Rectal smooth muscle tissue (tissue), 1 donor: ENCODE results near the gene SGF29.

Source experiments
- H3K27ac ChIP-seq: one replicate; pipeline ENCODE4 v1.7.0; 2013; ENCODE audit warnings: low read depth, low read length, inconsistent platforms
- H3K27me3 ChIP-seq: one replicate; pipeline ENCODE4 v1.7.0; 2013; ENCODE audit warnings: low read length; ENCODE audit not compliant: control insufficient read depth, insufficient read depth
- H3K36me3 ChIP-seq: one replicate; pipeline ENCODE4 v1.7.0; 2013; ENCODE audit warnings: low read length; ENCODE audit not compliant: control insufficient read depth, insufficient read depth
- H3K4me1 ChIP-seq: one replicate; pipeline ENCODE4 v1.7.0; 2013; ENCODE audit warnings: low read length; ENCODE audit not compliant: control insufficient read depth, insufficient read depth
- H3K4me3 ChIP-seq: one replicate; pipeline ENCODE4 v1.7.0; 2013; ENCODE audit warnings: low read length
- H3K9ac ChIP-seq: one replicate; pipeline ENCODE4 v1.7.0; 2013; ENCODE audit warnings: low read length

SGF29 gene

GRCh38 chr16:28553776-28554633 is at the start of gene SGF29:
Gene SGF29 (plus strand): TSS chr16:28553920. CDS start chr16:28581070, 27,150 bp downstream.
- peak within 1 kb of the TSS; percentile 95 for H3K4me3 ChIP-seq
- H3K27ac ChIP-seq = peak within 1 kb of the TSS; percentile 100
- peak within 1 kb of the TSS; percentile 96 for H3K9ac ChIP-seq
- H3K4me1 ChIP-seq = peaks cover 6% of the 10 kb centered on the region
- H3K36me3 ChIP-seq = no peaks in the 10 kb centered on the region
- H3K27me3 ChIP-seq = no peaks in the 10 kb centered on the region

- Histone ChIP-seq H3K4me3 (no peak overlapping the region), H3K27me3 (no peaks in the 10 kb centered on the region), H3K9ac (no peak overlapping the region), H3K27ac (no peak overlapping the region), H3K4me1 (no peaks in the 10 kb centered on the region), H3K36me3 (no peaks in the 10 kb centered on the region)
Measured at GRCh38 chr16:28504707-28505404, 48.9 kb upstream of the SGF29 start.

GRCh38 chr16:28505489-28506137 is 48.1 kb upstream of the SGF29 start:
- no peak overlapping the region for H3K27ac ChIP-seq
- no peaks in the 10 kb centered on the region for H3K4me1 ChIP-seq
- no peak overlapping the region for H3K9ac ChIP-seq
- H3K36me3 ChIP-seq = no peaks in the 10 kb centered on the region
- no peaks in the 10 kb centered on the region for H3K27me3 ChIP-seq
- no peak overlapping the region for H3K4me3 ChIP-seq

GRCh38 chr16:28511031-28511430 is 42.7 kb upstream of the SGF29 start:
- Histone ChIP-seq H3K4me3 (no peak overlapping the region), H3K9ac (no peak overlapping the region), H3K27ac (no peak overlapping the region), H3K4me1 (no peaks in the 10 kb centered on the region), H3K27me3 (no peaks in the 10 kb centered on the region), H3K36me3 (no peaks in the 10 kb centered on the region)

- Histone ChIP-seq H3K27ac (no peak overlapping the region), H3K4me1 (no peaks in the 10 kb centered on the region), H3K4me3 (no peak overlapping the region), H3K36me3 (no peaks in the 10 kb centered on the region), H3K9ac (no peak overlapping the region), H3K27me3 (no peaks in the 10 kb centered on the region)
Measured at GRCh38 chr16:28511801-28512789, 41.6 kb upstream of the SGF29 start.

- H3K9ac ChIP-seq = no peak overlapping the region
- H3K4me3 ChIP-seq = no peak overlapping the region
Measured at GRCh38 chr16:28513484-28514181, 40.1 kb upstream of the SGF29 start.

GRCh38 chr16:28514246-28514645 is 39.5 kb upstream of the SGF29 start:
- Histone ChIP-seq H3K27ac (no peak overlapping the region), H3K4me3 (no peak overlapping the region), H3K36me3 (no peaks in the 10 kb centered on the region), H3K9ac (no peak overlapping the region), H3K4me1 (no peaks in the 10 kb centered on the region), H3K27me3 (no peaks in the 10 kb centered on the region)

More at GRCh38 chr16:28513484-28514181, 40.1 kb upstream of the SGF29 start:
- Histone ChIP-seq H3K27ac (no peak overlapping the region), H3K36me3 (no peaks in the 10 kb centered on the region), H3K27me3 (no peaks in the 10 kb centered on the region), H3K4me1 (no peaks in the 10 kb centered on the region)

GRCh38 chr16:28520672-28521071 is 33.0 kb upstream of the SGF29 start:
- H3K4me1 ChIP-seq = peaks cover 4% of the 10 kb centered on the region
- H3K27me3 ChIP-seq = no peaks in the 10 kb centered on the region
- H3K27ac ChIP-seq = no peak overlapping the region
- H3K4me3 ChIP-seq = no peak overlapping the region
- no peaks in the 10 kb centered on the region for H3K36me3 ChIP-seq
- H3K9ac ChIP-seq = no peak overlapping the region

GRCh38 chr16:28521436-28521835 is 32.3 kb upstream of the SGF29 start:
- no peak overlapping the region for H3K27ac ChIP-seq

GRCh38 chr16:28522792-28523191 is 30.9 kb upstream of the SGF29 start:
- Histone ChIP-seq H3K4me1 (peaks cover 4% of the 10 kb centered on the region), H3K27me3 (no peaks in the 10 kb centered on the region), H3K4me3 (no peak overlapping the region), H3K27ac (no peak overlapping the region), H3K9ac (no peak overlapping the region), H3K36me3 (no peaks in the 10 kb centered on the region)

More at GRCh38 chr16:28521436-28521835, 32.3 kb upstream of the SGF29 start:
- Histone ChIP-seq H3K9ac (no peak overlapping the region), H3K4me1 (peaks cover 4% of the 10 kb centered on the region), H3K36me3 (no peaks in the 10 kb centered on the region), H3K27me3 (no peaks in the 10 kb centered on the region), H3K4me3 (no peak overlapping the region)

GRCh38 chr16:28524681-28525171 is 29.0 kb upstream of the SGF29 start:
- Histone ChIP-seq H3K9ac (no peak overlapping the region), H3K27ac (no peak overlapping the region), H3K4me1 (peaks cover 4% of the 10 kb centered on the region), H3K27me3 (no peaks in the 10 kb centered on the region), H3K36me3 (no peaks in the 10 kb centered on the region), H3K4me3 (no peak overlapping the region)
